Mucosa of rectum (tissue), 2 donors: ENCODE results near the gene SPINT1.
A peak's percentile ranks its signal among the peaks of the same experiment; 100 is the strongest.

Experiments used
- H3K27ac ChIP-seq, 2 donors: one replicate each; pipeline ENCODE4 v1.7.0; 2013; ENCODE audit warnings: inconsistent platforms in 2 of 2, low read depth in 2 of 2, low read length in 2 of 2
- H3K27me3 ChIP-seq, 2 donors: one replicate each; pipeline ENCODE4 v1.7.0; 2013; ENCODE audit warnings: low read length in 2 of 2; ENCODE audit not compliant: control insufficient read depth in 2 of 2, insufficient read depth in 2 of 2
- H3K36me3 ChIP-seq, 2 donors: one replicate each; pipeline ENCODE4 v1.7.0; 2013; ENCODE audit warnings: low read length in 2 of 2; ENCODE audit not compliant: control insufficient read depth in 2 of 2, insufficient read depth in 2 of 2
- H3K4me1 ChIP-seq, 2 donors: one replicate each; pipeline ENCODE4 v1.7.0; 2013; ENCODE audit warnings: low read length in 2 of 2, mild to moderate bottlenecking in 1 of 2; ENCODE audit not compliant: control insufficient read depth in 2 of 2, insufficient read depth in 2 of 2
- H3K4me3 ChIP-seq, 2 donors: one replicate each; pipeline ENCODE4 v1.7.0; 2013; ENCODE audit warnings: low read length in 2 of 2
- H3K9ac ChIP-seq, 2 donors: one replicate each; pipeline ENCODE4 v1.7.0; 2013; ENCODE audit warnings: low read length in 2 of 2, low read depth in 1 of 2, mild to moderate bottlenecking in 1 of 2
- H3K9me3 ChIP-seq, 2 donors: one replicate each; pipeline ENCODE4 v1.7.0; 2013; ENCODE audit warnings: low read length in 2 of 2; ENCODE audit not compliant: control insufficient read depth in 2 of 2
- donor health status: healthy.
- donor health status: Normal muscosa, but diverticular disease.

SPINT1 gene

GRCh38 chr15:40872791-40873693, 29.2 kb downstream of the SPINT1 start:
- H3K27ac ChIP-seq: peak overlapping the region; percentile 65 to 82
- no peaks in the 10 kb centered on the region for H3K27me3 ChIP-seq
- peak overlapping the region; percentile 60 to 65 for H3K4me3 ChIP-seq
- no peaks in the 10 kb centered on the region for H3K9me3 ChIP-seq
- peaks cover 20 to 21% of the 10 kb centered on the region in 2 donors for H3K4me1 ChIP-seq
- H3K9ac ChIP-seq: peak overlapping the region; percentile 24 to 56
- H3K36me3 ChIP-seq: no peaks in the 10 kb centered on the region

GRCh38 chr15:40873694-40874561, 30.1 kb downstream of the SPINT1 start, which contains the start of gene RHOV:
Gene RHOV, minus strand, starts transcription at chr15:40874234. Its CDS starts 95 bp downstream, at chr15:40874139.
- H3K9ac ChIP-seq: peak within 1 kb of the TSS; percentile 24 to 56
- H3K36me3 ChIP-seq: no peaks in the 10 kb centered on the region
- peaks cover 20 to 27% of the 10 kb centered on the region in 2 donors for H3K4me1 ChIP-seq
- no peaks in the 10 kb centered on the region for H3K27me3 ChIP-seq
- H3K9me3 ChIP-seq: no peaks in the 10 kb centered on the region
- peak within 1 kb of the TSS; percentile 60 to 65 for H3K4me3 ChIP-seq
- H3K27ac ChIP-seq: peak within 1 kb of the TSS; percentile 65 to 79

GRCh38 chr15:40875991-40876730, 32.3 kb downstream of the SPINT1 start:
- Histone ChIP-seq H3K27me3 (no peaks in the 10 kb centered on the region), H3K27ac (no peak overlapping the region), H3K9ac (no peak overlapping the region), H3K9me3 (no peaks in the 10 kb centered on the region), H3K4me3 (no peak overlapping the region), H3K4me1 (peaks cover 23 to 28% of the 10 kb centered on the region in 2 donors), H3K36me3 (no peaks in the 10 kb centered on the region)

GRCh38 chr15:40877694-40878093, 33.8 kb downstream of the SPINT1 start:
- no peaks in the 10 kb centered on the region for H3K36me3 ChIP-seq
- peaks cover 14 to 18% of the 10 kb centered on the region in 2 donors for H3K4me1 ChIP-seq
- H3K9ac ChIP-seq: no peak overlapping the region
- no peaks in the 10 kb centered on the region for H3K9me3 ChIP-seq
- no peak overlapping the region for H3K27ac ChIP-seq
- H3K4me3 ChIP-seq: no peak overlapping the region
- no peaks in the 10 kb centered on the region for H3K27me3 ChIP-seq

GRCh38 chr15:40878785-40879184, 34.9 kb downstream of the SPINT1 start:
- no peaks in the 10 kb centered on the region for H3K9me3 ChIP-seq
- H3K27ac ChIP-seq: no peak overlapping the region
- H3K9ac ChIP-seq: no peak overlapping the region
- no peaks in the 10 kb centered on the region for H3K27me3 ChIP-seq
- H3K4me3 ChIP-seq: no peak overlapping the region
- H3K36me3 ChIP-seq: no peaks in the 10 kb centered on the region
- H3K4me1 ChIP-seq: peaks cover 7 to 10% of the 10 kb centered on the region in 2 donors

- H3K4me1 ChIP-seq: peaks cover 3 to 7% of the 10 kb centered on the region in 2 donors
- H3K9ac ChIP-seq: no peak overlapping the region
- H3K27me3 ChIP-seq: no peaks in the 10 kb centered on the region
- H3K27ac ChIP-seq: peak overlapping the region in 1 of 2 donors; percentile 47
- no peaks in the 10 kb centered on the region for H3K9me3 ChIP-seq
- H3K4me3 ChIP-seq: no peak overlapping the region
- no peaks in the 10 kb centered on the region for H3K36me3 ChIP-seq
Measured at GRCh38 chr15:40879609-40880008, 35.8 kb downstream of the SPINT1 start.

GRCh38 chr15:40881351-40881750, 37.5 kb downstream of the SPINT1 start:
- no peaks in the 10 kb centered on the region for H3K9me3 ChIP-seq
- no peaks in the 10 kb centered on the region for H3K36me3 ChIP-seq
- H3K27me3 ChIP-seq: no peaks in the 10 kb centered on the region
- no peak overlapping the region for H3K9ac ChIP-seq
- H3K4me3 ChIP-seq: no peak overlapping the region
- no peak overlapping the region for H3K27ac ChIP-seq
- peaks cover 3 to 7% of the 10 kb centered on the region in 2 donors for H3K4me1 ChIP-seq

GRCh38 chr15:40886586-40886985, 42.7 kb downstream of the SPINT1 start:
- H3K36me3 ChIP-seq: no peaks in the 10 kb centered on the region
- no peak overlapping the region for H3K4me3 ChIP-seq
- no peak overlapping the region for H3K9ac ChIP-seq
- no peaks in the 10 kb centered on the region for H3K27me3 ChIP-seq
- peaks cover 0 to 2% of the 10 kb centered on the region in 2 donors for H3K4me1 ChIP-seq
- no peaks in the 10 kb centered on the region for H3K9me3 ChIP-seq
- H3K27ac ChIP-seq: no peak overlapping the region

- no peak overlapping the region for H3K27ac ChIP-seq
- no peaks in the 10 kb centered on the region for H3K27me3 ChIP-seq
- no peaks in the 10 kb centered on the region for H3K36me3 ChIP-seq
- H3K9me3 ChIP-seq: no peaks in the 10 kb centered on the region
- H3K4me1 ChIP-seq: peaks cover 18 to 23% of the 10 kb centered on the region in 2 donors
- H3K4me3 ChIP-seq: no peak overlapping the region
- H3K9ac ChIP-seq: no peak overlapping the region
Measured at GRCh38 chr15:40889112-40889511, 45.3 kb downstream of the SPINT1 start.
